HEK293T (cell line): Measurements from ENCODE around the gene FGFRL1.

Source experiments
- CTCF ChIA-PET: fragments of 350-600 bp; formaldehyde crosslinking; extraction: SDS; loops from one replicate; lab custom pipeline; 2021; ENCODE audit warnings: antibody characterized with exemption, inconsistent platforms; lab: Yijun Ruan, JAX
- POLR2A ChIA-PET: fragments of 350-600 bp; formaldehyde crosslinking; extraction: SDS; loops from one replicate; lab custom pipeline; 2020; ENCODE audit warnings: antibody characterized with exemption, inconsistent platforms; lab: Yijun Ruan, JAX
- DNase-seq: peaks from one replicate; pipeline ENCODE4 v3.0.0; 2012; ENCODE audit warnings: mixed read lengths; ENCODE audit errors: extremely low spot score
- ARNT ChIP-seq: fragments of 450-650 bp; IDR thresholded peaks from 2 replicates; pipeline ENCODE4 v1.6.1; 2017; ENCODE audit warnings: mild to moderate bottlenecking
- BHLHE40 ChIP-seq: fragments of 450-650 bp; IDR thresholded peaks from 2 replicates; pipeline ENCODE4 v1.6.1; 2016; ENCODE audit warnings: mild to moderate bottlenecking, moderate library complexity, borderline replicate concordance
- CTBP1 ChIP-seq: fragments of 450-650 bp; IDR thresholded peaks from 2 replicates; pipeline ENCODE4 v1.6.1; 2016; ENCODE audit warnings: borderline replicate concordance
- ELF4 ChIP-seq: fragments of 450-650 bp; IDR thresholded peaks from 2 replicates; pipeline ENCODE4 v1.6.1; 2017; ENCODE audit warnings: antibody characterized with exemption
- FOXA1 ChIP-seq: fragments of 450-650 bp; IDR thresholded peaks from 2 replicates; pipeline ENCODE4 v1.6.1; 2016; ENCODE audit warnings: mild to moderate bottlenecking
- FOXK2 ChIP-seq: fragments of 450-650 bp; IDR thresholded peaks from 2 replicates; pipeline ENCODE4 v1.6.1; 2016; ENCODE audit warnings: mild to moderate bottlenecking
- FOXM1 ChIP-seq: fragments of 450-650 bp; IDR thresholded peaks from 2 replicates; pipeline ENCODE4 v1.6.1; 2017; ENCODE audit warnings: mild to moderate bottlenecking, borderline replicate concordance
- HDGF ChIP-seq: fragments of 450-650 bp; IDR thresholded peaks from 2 replicates; pipeline ENCODE4 v1.6.1; 2017; ENCODE audit warnings: antibody characterized with exemption, borderline replicate concordance
- L3MBTL2 ChIP-seq: fragments of 450-650 bp; conservative IDR thresholded peaks from 2 replicates; pipeline ENCODE4 v1.6.1; 2016; ENCODE audit warnings: mild to moderate bottlenecking
- LEF1 ChIP-seq: fragments of 450-650 bp; IDR thresholded peaks from 2 replicates; pipeline ENCODE4 v1.6.1; 2017; ENCODE audit warnings: mild to moderate bottlenecking, borderline replicate concordance
- NFRKB ChIP-seq: fragments of 450-650 bp; IDR thresholded peaks from 2 replicates; pipeline ENCODE4 v1.6.1; 2016; ENCODE audit warnings: mild to moderate bottlenecking, moderate library complexity
- SP1 ChIP-seq: fragments of 450-650 bp; IDR thresholded peaks from 2 replicates; pipeline ENCODE4 v1.6.1; 2017
- SUZ12 ChIP-seq: fragments of 450-650 bp; IDR thresholded peaks from 2 replicates; pipeline ENCODE4 v1.6.1; 2016; ENCODE audit warnings: mild to moderate bottlenecking
- TARDBP ChIP-seq: fragments of 450-650 bp; IDR thresholded peaks from 2 replicates; pipeline ENCODE4 v1.6.1; 2016
- ZNF384 ChIP-seq: fragments of 450-650 bp; IDR thresholded peaks from 2 replicates; pipeline ENCODE4 v1.6.1; 2016
- TF ChIP-seq, protein P1 (sequence below): fragments of 450-650 bp; IDR thresholded peaks from 2 replicates; pipeline ENCODE4 v1.6.1; 2016

The FGFRL1 gene

DNA sequence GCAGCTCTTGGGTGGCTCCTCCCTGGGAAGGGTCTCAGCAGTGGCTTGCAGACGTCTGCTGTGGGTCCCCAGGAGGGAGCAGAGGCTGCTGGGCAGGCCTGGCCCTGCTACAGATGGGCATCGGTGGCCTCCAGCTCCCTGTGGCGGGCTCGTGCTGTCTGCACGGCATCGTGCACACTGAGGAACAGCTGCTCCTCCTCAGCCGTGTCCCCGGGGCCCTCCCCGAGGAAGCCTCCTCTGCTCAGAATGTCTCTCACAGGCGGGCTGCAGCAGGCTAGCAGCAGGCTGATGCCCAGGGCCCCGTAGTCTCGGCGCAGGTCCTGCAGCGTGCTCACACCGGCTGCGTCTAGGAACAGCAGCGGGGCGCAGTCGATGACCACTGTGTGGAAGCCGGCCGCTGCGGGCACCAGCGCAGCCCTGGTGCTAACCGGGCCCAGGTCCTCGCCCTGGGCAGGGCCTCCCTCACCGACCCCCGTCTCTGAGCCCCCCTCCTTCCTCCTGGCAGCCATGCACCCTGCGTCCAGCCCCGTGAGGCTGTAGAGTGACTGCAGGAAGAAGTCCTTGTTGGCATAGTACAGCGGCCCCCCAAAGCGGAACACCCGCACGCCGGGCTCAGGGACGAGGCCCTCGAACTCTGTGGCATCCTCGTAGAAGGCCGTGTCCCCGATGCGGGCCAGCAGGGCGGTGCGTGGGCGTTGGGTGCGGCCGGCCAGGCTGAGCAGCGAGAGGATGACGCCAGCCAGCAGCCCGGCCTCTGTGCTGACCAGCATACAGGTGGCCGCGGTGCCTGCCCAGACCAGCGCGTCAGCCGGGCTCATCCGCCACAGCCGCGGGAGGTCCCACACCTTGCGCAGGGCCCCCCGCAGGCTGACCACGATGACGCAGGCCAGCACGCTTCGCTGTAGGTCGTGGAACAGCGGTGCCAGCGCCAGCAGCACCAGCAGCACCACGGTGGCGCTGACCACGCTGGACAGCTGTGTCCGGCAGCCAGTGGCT is 22.4 kb upstream of the FGFRL1 start:
- DNase-seq, result no peak
- CTCF ChIA-PET, result interaction anchor here (1.1 kb wide), 1 partner anchor 18 kb away, joined by 3 read pairs; no protein-coding TSS in a partner anchor
- POLR2A ChIA-PET, result no interaction called here
- TF ChIP-seq HDGF, result no peak
- TF ChIP-seq LEF1, result no peak
- TF ChIP-seq, protein P1, sequence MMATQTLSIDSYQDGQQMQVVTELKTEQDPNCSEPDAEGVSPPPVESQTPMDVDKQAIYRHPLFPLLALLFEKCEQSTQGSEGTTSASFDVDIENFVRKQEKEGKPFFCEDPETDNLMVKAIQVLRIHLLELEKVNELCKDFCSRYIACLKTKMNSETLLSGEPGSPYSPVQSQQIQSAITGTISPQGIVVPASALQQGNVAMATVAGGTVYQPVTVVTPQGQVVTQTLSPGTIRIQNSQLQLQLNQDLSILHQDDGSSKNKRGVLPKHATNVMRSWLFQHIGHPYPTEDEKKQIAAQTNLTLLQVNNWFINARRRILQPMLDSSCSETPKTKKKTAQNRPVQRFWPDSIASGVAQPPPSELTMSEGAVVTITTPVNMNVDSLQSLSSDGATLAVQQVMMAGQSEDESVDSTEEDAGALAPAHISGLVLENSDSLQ, result no peak
- TF ChIP-seq FOXM1, result no peak
- no peak for TF ChIP-seq FOXK2

DNA sequence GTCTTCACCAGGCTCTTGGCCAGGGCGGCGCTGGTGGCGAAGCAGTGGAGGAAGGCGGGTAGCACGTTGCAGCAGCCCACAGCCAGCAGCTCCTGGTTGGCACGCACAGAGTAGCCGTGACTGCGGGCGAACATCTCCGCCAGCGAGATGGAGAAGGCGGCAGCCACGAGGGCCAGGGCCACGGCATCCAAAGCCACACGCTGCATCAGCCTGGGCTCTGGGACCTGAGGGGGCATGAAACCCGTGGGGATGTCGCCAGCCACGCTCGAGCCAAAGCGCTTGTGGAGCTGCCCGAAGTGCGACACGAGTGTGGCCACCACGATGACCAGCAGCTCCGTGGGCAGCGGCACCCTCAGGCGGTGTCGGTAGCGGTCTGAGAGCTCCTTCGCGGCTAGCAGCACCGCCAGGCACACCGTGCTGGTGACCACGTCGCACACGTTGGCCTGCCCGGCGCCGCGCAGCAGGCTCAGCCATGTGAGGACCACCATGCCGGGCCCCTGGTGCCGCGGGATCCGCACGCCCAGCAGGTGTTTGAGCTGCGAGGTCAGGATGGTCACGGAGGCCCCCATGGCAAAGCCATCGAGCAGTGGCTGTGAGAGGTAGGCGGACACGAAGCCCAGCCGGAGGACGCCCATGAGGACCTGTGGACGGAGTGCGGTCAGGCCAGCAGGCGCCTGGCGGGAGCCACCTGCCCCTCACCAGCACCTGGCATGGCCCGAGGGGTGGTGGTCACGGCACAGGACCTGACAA is 21.5 kb upstream of the FGFRL1 start:
- ChIA-PET CTCF (interaction anchor here (0.6 kb wide), 1 partner anchor 60 kb away, joined by 3 read pairs; no protein-coding TSS in a partner anchor), POLR2A (no interaction called here)
- no peak for DNase-seq
- no peak for TF ChIP-seq SUZ12
- no peak for TF ChIP-seq L3MBTL2
- no peak for TF ChIP-seq CTBP1
- no peak for TF ChIP-seq FOXA1
- TF ChIP-seq TARDBP, result no peak
- no peak for TF ChIP-seq BHLHE40
- TF ChIP-seq FOXK2, result no peak
- TF ChIP-seq ARNT, result no peak
- no peak for TF ChIP-seq LEF1
- no peak for TF ChIP-seq ELF4
- no peak for TF ChIP-seq ZNF384
- TF ChIP-seq, protein P1, result no peak
- TF ChIP-seq SP1, result no peak
- no peak for TF ChIP-seq NFRKB
- TF ChIP-seq HDGF, result no peak
- TF ChIP-seq FOXM1, result no peak

DNA sequence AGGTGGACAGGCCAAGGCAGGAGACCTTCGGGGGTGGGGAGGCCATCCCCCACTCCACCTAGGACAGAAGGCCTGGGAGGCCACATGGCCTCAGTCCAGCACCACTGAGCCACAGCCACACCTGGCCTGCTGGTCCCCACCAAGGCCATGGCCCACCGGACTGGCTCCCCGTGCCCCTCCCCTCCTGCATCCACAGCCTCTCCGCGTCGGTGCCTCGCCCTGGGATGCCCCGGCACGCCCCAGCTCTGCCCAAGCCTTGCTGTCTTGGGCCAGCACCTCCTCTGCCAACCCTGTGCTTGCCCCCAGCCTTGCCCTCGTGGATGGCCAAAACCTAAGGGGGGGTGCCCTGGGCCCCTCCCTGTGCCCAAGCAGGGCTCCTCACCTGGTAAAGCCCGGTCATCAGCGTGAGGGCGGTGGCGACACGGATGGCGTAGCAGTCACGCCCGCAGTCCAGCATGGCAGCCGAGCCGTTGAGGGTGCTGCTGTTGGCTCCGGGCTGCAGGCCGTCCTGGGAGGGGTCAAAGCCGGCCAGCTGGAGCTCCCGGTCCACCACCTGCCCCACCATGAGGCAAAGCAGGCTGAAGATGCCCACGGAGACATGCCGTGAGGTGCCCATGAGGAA is 20.6 kb upstream of the FGFRL1 start:
- ChIA-PET POLR2A (no interaction called here), CTCF (interaction anchor here (0.6 kb wide), 1 partner anchor 59 kb away, joined by 3 read pairs; no protein-coding TSS in a partner anchor)
- TF ChIP-seq SUZ12 (no peak), BHLHE40 (no peak), NFRKB (no peak), TARDBP (no peak), ARNT (no peak), FOXA1 (no peak), ZNF384 (no peak), L3MBTL2 (no peak), LEF1 (no peak), SP1 (no peak)
- no peak for DNase-seq

DNA sequence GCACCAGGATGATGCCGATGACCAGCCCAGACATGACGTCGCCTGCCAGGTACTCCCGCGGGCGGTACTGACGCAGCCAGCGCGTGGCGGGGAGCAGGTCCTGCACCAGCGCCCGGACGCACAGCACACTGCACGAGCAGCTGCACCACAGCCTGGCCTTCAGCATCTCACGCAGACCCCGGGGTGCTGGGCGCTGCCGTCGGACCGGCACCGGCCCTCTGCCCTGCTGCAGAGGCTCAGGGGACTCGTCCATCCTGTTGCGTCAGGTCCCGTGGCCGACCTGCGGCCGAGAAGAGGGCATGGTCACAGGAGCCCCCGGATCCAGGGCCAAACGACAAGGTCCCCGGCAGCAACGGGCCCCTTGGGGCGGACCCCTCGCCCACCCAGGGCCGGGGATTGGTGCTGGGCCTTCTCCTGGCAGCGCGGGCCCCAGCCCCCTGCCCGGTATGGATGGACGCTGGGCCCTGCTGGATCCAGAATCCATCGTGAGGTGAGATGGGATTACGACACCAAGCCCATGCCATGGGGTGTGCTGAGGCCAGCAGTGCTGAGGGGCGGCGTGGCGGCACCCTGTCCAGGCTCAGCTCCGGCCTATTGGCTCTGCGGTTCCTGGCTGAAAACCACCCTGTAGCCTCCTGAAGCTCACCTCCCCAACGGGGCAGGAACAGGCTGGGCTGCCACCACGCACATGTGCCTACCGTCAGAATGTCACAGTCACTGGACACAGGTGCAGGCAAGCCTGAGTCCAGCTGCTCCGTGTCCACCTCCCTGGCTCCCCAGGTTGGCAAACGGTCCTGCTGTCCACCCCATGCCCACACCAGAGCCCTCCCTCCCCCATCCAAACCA is 19.8 kb upstream of the FGFRL1 start:
- POLR2A ChIA-PET, result no interaction called here
- CTCF ChIA-PET, result no interaction called here
- no peak for DNase-seq
- TF ChIP-seq CTBP1 (no peak), NFRKB (no peak), FOXA1 (no peak), ELF4 (no peak), BHLHE40 (no peak), SP1 (no peak)

DNA sequence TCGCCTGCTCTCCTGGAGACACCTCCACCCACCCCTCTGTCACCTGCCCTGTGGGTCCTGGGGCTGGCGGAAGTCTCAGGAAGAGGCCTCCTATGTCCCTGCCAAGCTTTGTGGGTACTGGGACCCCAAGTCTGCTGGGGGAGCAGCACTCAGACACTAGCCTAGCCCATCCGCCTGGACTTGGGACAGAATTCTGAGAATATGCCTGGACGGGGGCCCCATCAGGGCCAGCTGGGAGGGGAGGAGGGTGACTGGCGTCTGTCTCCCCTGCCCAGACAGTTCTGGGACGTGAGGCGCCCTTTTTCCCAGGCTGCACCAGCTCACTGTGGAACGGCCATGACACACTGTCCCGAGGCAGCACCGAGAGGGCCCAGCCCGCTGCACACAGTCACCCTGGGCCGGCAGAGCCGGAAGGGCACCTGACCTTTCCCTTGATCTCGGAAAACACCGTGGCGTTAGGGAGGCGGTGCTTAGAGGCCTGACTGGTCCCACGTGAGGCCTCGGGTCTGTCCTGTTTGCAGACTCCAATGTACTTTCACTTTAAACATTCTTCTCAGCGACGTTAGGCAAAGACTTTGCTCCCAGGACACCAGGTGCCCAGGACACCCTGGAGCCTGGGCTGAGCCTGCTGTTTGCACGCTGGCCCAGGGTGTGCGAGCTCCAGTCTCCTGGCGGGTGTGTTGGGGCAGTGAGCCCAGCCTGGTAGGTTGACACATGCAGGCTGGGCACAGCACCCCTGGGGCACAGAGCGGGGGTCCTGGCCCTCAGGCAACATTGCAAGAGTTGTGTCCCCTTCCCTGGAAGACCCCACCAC is 18.9 kb upstream of the FGFRL1 start:
- POLR2A ChIA-PET, result no interaction called here
- no peak for DNase-seq
- TF ChIP-seq L3MBTL2, result no peak
- no peak for TF ChIP-seq FOXK2
- TF ChIP-seq FOXA1, result no peak
- TF ChIP-seq SP1, result no peak
- no peak for TF ChIP-seq TARDBP
- TF ChIP-seq ZNF384, result no peak
- no peak for TF ChIP-seq FOXM1
- no peak for TF ChIP-seq ELF4
- TF ChIP-seq SUZ12, result no peak
- TF ChIP-seq, protein P1, result no peak
- no peak for TF ChIP-seq NFRKB
- TF ChIP-seq LEF1, result no peak
- TF ChIP-seq CTBP1, result no peak
- no peak for TF ChIP-seq HDGF
- TF ChIP-seq BHLHE40, result no peak
- no peak for TF ChIP-seq ARNT
- CTCF ChIA-PET, result no interaction called here
